Activated CD4-positive, alpha-beta T cell treated with anti-CD3 and anti-CD28 coated beads, Interleukin-2, amount 50 U/mL, for 4 hours (primary cell): ENCODE measurements around the gene TIMP4.
A peak's percentile ranks its signal among the peaks of the same experiment; 100 is the strongest.

Source experiments
- DNase-seq, 2 experiments: peaks; one replicate each; pipeline ENCODE4 v3.0.0-alpha.2; 2020

The TIMP4 gene

GRCh38 chr3:12158387-12159226, at the start of gene TIMP4:
TIMP4 (minus strand) TSS chr3:12158912; CDS start chr3:12158840, 72 bp downstream.
- DNase-seq = no peak

GRCh38 chr3:12205171-12205570, 46.5 kb upstream of the TIMP4 start:
- no peak for DNase-seq

GRCh38 chr3:12201813-12202212, 43.1 kb upstream of the TIMP4 start:
- no peak for DNase-seq

GRCh38 chr3:12198301-12198700, 39.6 kb upstream of the TIMP4 start:
- DNase-seq = no peak

- DNase-seq = no peak
Observed at GRCh38 chr3:12197475-12197874, 38.8 kb upstream of the TIMP4 start.

- DNase-seq = no peak
Observed at GRCh38 chr3:12196684-12197083, 38.0 kb upstream of the TIMP4 start.

GRCh38 chr3:12195231-12195630, 36.5 kb upstream of the TIMP4 start:
- no peak for DNase-seq

GRCh38 chr3:12194669-12195161, 36.0 kb upstream of the TIMP4 start:
- DNase-seq = no peak

GRCh38 chr3:12194209-12194608, 35.5 kb upstream of the TIMP4 start:
- no peak for DNase-seq

GRCh38 chr3:12193485-12194165, 34.9 kb upstream of the TIMP4 start:
- DNase-seq = no peak

- no peak for DNase-seq
Observed at GRCh38 chr3:12192655-12193484, 34.2 kb upstream of the TIMP4 start.

GRCh38 chr3:12192173-12192572, 33.5 kb upstream of the TIMP4 start:
- no peak for DNase-seq

- no peak for DNase-seq
Observed at GRCh38 chr3:12191559-12191958, 32.8 kb upstream of the TIMP4 start.

- DNase-seq = no peak
Observed at GRCh38 chr3:12190832-12191231, 32.1 kb upstream of the TIMP4 start.

- DNase-seq = no peak
Observed at GRCh38 chr3:12190221-12190807, 31.6 kb upstream of the TIMP4 start.

GRCh38 chr3:12188681-12189287, 30.1 kb upstream of the TIMP4 start:
- DNase-seq = no peak

GRCh38 chr3:12188328-12188648, 29.6 kb upstream of the TIMP4 start:
- no peak for DNase-seq

GRCh38 chr3:12187448-12188327, 29.0 kb upstream of the TIMP4 start:
- DNase-seq = peak; percentile 4

GRCh38 chr3:12186515-12187286, 28.0 kb upstream of the TIMP4 start:
- DNase-seq = no peak

GRCh38 chr3:12186046-12186445, 27.3 kb upstream of the TIMP4 start:
- DNase-seq = no peak
